ENCODE results near the gene CELSR1.

Gene CELSR1

DNA sequence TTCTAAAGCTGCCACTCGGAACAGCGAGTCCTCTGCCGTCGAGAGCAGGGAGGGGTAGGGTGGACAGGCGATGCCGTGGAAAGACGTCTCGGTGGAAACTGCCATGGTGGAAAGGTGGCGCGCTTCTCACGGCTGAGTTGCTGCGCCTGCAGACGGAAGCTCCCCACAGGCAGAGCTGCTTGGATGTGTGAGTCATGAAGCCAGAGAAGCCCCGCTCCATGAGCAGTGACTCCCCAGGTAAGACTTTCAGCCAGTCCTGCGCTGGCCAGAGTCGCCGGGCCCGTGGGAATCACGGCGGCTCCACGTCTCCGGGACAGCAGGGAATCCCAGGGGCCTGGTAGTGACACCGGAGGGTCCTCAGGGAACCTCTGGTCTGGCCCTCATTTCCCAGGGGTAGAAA, 205.9 kb downstream of the CELSR1 start:
- no peak for DNase-seq (ENCODE audit: low read depth)
- peaks cover 1% of the 10 kb centered on the region for H3K4me1 ChIP-seq (ENCODE audit: control insufficient read depth, insufficient read depth, low read length)
- no peaks in the 10 kb centered on the region for H3K27me3 ChIP-seq (replicated peaks; ENCODE audit: control insufficient read depth, insufficient read depth, low read length)
- no peaks in the 10 kb centered on the region for H3K9me3 ChIP-seq (ENCODE audit: control insufficient read depth, low read length)
- H3K9ac ChIP-seq (ENCODE audit: low read length): no peak overlapping the region
- H3K4me3 ChIP-seq (ENCODE audit: low read length): no peak overlapping the region
- no peaks in the 10 kb centered on the region for H3K36me3 ChIP-seq (ENCODE audit: control insufficient read depth, insufficient read depth, low read length, severe bottlenecking)

DNA sequence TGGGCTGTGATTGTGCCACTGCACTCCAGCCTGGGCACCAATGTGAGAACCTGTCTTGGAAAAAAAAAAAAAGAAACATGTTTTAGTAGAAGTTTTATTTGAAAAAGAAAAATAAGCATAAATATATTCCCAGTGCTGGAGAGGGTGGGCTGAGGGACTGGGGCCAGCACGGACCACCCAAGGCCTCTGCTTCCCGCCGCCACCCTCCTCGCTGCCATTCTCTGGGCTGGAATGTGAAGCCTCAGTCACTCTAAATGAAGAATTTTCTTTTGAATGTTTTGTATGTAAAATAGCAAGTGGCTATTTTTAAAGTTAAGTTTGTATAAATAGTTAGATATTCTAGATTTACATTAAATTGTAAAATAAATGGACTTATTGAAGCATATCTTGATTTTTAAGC, 207.0 kb downstream of the CELSR1 start:
- Histone ChIP-seq H3K36me3 (ENCODE audit: control insufficient read depth, insufficient read depth, low read length, severe bottlenecking) (no peaks in the 10 kb centered on the region), H3K9ac (ENCODE audit: low read length) (no peak overlapping the region), H3K4me1 (ENCODE audit: control insufficient read depth, insufficient read depth, low read length) (no peaks in the 10 kb centered on the region), H3K9me3 (ENCODE audit: control insufficient read depth, low read length) (no peaks in the 10 kb centered on the region), H3K27me3 (replicated peaks; ENCODE audit: control insufficient read depth, insufficient read depth, low read length) (no peaks in the 10 kb centered on the region), H3K4me3 (ENCODE audit: low read length) (no peak overlapping the region)
- DNase-seq (ENCODE audit: low read depth): no peak

- H3K27me3 ChIP-seq (replicated peaks; ENCODE audit: control insufficient read depth, insufficient read depth, low read length): no peaks in the 10 kb centered on the region
- H3K4me1 ChIP-seq (ENCODE audit: control insufficient read depth, insufficient read depth, low read length): no peaks in the 10 kb centered on the region
- H3K9ac ChIP-seq (ENCODE audit: low read length): no peak overlapping the region
- no peaks in the 10 kb centered on the region for H3K36me3 ChIP-seq (ENCODE audit: control insufficient read depth, insufficient read depth, low read length, severe bottlenecking)
- no peak overlapping the region for H3K4me3 ChIP-seq (ENCODE audit: low read length)
- no peak for DNase-seq (ENCODE audit: low read depth)
- no peaks in the 10 kb centered on the region for H3K9me3 ChIP-seq (ENCODE audit: control insufficient read depth, low read length)
These were observed 207.8 kb downstream of the CELSR1 start for GRCh38 chr22:46329616-46330015.

- Histone ChIP-seq H3K4me1 (ENCODE audit: control insufficient read depth, insufficient read depth, low read length) (no peaks in the 10 kb centered on the region), H3K9me3 (ENCODE audit: control insufficient read depth, low read length) (no peaks in the 10 kb centered on the region), H3K4me3 (ENCODE audit: low read length) (no peak overlapping the region), H3K36me3 (ENCODE audit: control insufficient read depth, insufficient read depth, low read length, severe bottlenecking) (no peaks in the 10 kb centered on the region), H3K27me3 (replicated peaks; ENCODE audit: control insufficient read depth, insufficient read depth, low read length) (no peaks in the 10 kb centered on the region), H3K9ac (ENCODE audit: low read length) (no peak overlapping the region)
- no peak for DNase-seq (ENCODE audit: low read depth)
These were observed 208.6 kb downstream of the CELSR1 start for GRCh38 chr22:46328797-46329196.

GRCh38 chr22:46327691-46328465, 209.5 kb downstream of the CELSR1 start:
- no peak for DNase-seq (ENCODE audit: low read depth)
- Histone ChIP-seq H3K9me3 (ENCODE audit: control insufficient read depth, low read length) (no peaks in the 10 kb centered on the region), H3K27me3 (replicated peaks; ENCODE audit: control insufficient read depth, insufficient read depth, low read length) (no peaks in the 10 kb centered on the region), H3K4me1 (ENCODE audit: control insufficient read depth, insufficient read depth, low read length) (no peaks in the 10 kb centered on the region), H3K9ac (ENCODE audit: low read length) (no peak overlapping the region), H3K4me3 (ENCODE audit: low read length) (no peak overlapping the region), H3K36me3 (ENCODE audit: control insufficient read depth, insufficient read depth, low read length, severe bottlenecking) (no peaks in the 10 kb centered on the region)

DNA sequence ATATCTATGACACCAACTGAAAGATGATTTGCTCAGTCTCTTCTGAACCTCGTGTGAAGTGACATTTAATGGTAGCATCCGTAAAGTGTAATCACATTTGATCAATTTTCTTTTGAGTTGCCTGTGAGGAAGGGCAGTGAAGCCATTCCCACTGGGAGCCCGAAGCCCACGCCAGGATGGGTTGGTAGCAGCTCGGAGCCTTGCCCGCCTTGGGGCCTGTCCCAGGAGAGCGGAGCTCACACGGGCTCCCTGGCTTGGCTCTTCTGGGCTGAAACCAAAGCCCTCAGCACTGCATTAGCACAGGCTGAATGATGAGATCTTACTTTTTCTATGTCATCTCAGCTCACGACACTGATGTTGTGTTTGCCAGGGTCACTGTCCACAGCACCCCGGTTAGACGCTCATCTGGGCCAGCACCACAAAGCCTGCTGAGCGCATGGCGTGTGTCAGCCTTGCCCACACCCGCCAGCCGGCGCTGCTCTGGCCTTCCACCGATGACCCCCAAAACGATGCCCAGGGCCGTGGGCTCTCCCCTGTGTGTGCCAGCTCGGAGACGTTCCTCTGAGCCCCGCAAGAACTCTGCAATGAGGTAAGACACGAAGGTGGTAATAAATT, 211.2 kb downstream of the CELSR1 start:
- no peaks in the 10 kb centered on the region for H3K4me1 ChIP-seq (ENCODE audit: control insufficient read depth, insufficient read depth, low read length)
- no peak overlapping the region for H3K9ac ChIP-seq (ENCODE audit: low read length)
- DNase-seq (ENCODE audit: low read depth): no peak
- H3K27me3 ChIP-seq (replicated peaks; ENCODE audit: control insufficient read depth, insufficient read depth, low read length): no peaks in the 10 kb centered on the region
- no peak overlapping the region for H3K4me3 ChIP-seq (ENCODE audit: low read length)
- H3K9me3 ChIP-seq (ENCODE audit: control insufficient read depth, low read length): no peaks in the 10 kb centered on the region
- H3K36me3 ChIP-seq (ENCODE audit: control insufficient read depth, insufficient read depth, low read length, severe bottlenecking): no peaks in the 10 kb centered on the region

GRCh38 chr22:46323162-46323561, 214.3 kb downstream of the CELSR1 start:
- H3K36me3 ChIP-seq (ENCODE audit: control insufficient read depth, insufficient read depth, low read length, severe bottlenecking): no peaks in the 10 kb centered on the region
- DNase-seq (ENCODE audit: low read depth): no peak
- no peaks in the 10 kb centered on the region for H3K4me1 ChIP-seq (ENCODE audit: control insufficient read depth, insufficient read depth, low read length)
- H3K27me3 ChIP-seq (replicated peaks; ENCODE audit: control insufficient read depth, insufficient read depth, low read length): no peaks in the 10 kb centered on the region
- H3K9me3 ChIP-seq (ENCODE audit: control insufficient read depth, low read length): no peaks in the 10 kb centered on the region
- H3K4me3 ChIP-seq (ENCODE audit: low read length): no peak overlapping the region
- H3K9ac ChIP-seq (ENCODE audit: low read length): no peak overlapping the region

DNA sequence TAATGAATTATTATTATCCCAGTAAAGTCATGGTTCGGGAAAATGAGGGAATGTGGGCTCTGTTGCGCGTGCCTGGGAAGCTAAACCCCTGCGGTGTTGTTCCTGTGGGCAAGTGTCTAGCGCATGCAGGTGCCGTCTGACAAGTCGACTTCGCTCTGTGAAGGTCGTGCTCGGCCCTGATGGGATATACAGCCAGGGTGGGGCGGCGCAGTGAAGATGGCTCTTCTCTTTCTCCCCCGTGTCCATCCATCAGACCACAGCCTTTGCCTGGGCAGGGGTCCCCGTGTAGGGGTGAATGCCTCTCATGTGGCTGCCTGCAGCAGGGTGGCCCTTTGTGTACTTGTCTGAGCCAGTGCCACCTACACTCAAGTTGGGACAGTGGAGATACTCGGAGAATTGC, 214.7 kb downstream of the CELSR1 start:
- Histone ChIP-seq H3K9ac (ENCODE audit: low read length) (no peak overlapping the region), H3K9me3 (ENCODE audit: control insufficient read depth, low read length) (no peaks in the 10 kb centered on the region), H3K27me3 (replicated peaks; ENCODE audit: control insufficient read depth, insufficient read depth, low read length) (no peaks in the 10 kb centered on the region), H3K4me1 (ENCODE audit: control insufficient read depth, insufficient read depth, low read length) (no peaks in the 10 kb centered on the region), H3K36me3 (ENCODE audit: control insufficient read depth, insufficient read depth, low read length, severe bottlenecking) (no peaks in the 10 kb centered on the region), H3K4me3 (ENCODE audit: low read length) (no peak overlapping the region)
- DNase-seq (ENCODE audit: low read depth): no peak

- no peaks in the 10 kb centered on the region for H3K36me3 ChIP-seq (ENCODE audit: control insufficient read depth, insufficient read depth, low read length, severe bottlenecking)
- no peak for DNase-seq (ENCODE audit: low read depth)
- no peaks in the 10 kb centered on the region for H3K27me3 ChIP-seq (replicated peaks; ENCODE audit: control insufficient read depth, insufficient read depth, low read length)
- no peak overlapping the region for H3K4me3 ChIP-seq (ENCODE audit: low read length)
- no peaks in the 10 kb centered on the region for H3K9me3 ChIP-seq (ENCODE audit: control insufficient read depth, low read length)
- H3K4me1 ChIP-seq (ENCODE audit: control insufficient read depth, insufficient read depth, low read length): no peaks in the 10 kb centered on the region
- H3K9ac ChIP-seq (ENCODE audit: low read length): no peak overlapping the region
These were observed 216.6 kb downstream of the CELSR1 start for GRCh38 chr22:46320716-46321386.

GRCh38 chr22:46320166-46320710, 217.2 kb downstream of the CELSR1 start:
- H3K9ac ChIP-seq (ENCODE audit: low read length): no peak overlapping the region
- no peaks in the 10 kb centered on the region for H3K4me1 ChIP-seq (ENCODE audit: control insufficient read depth, insufficient read depth, low read length)
- H3K4me3 ChIP-seq (ENCODE audit: low read length): no peak overlapping the region
- no peaks in the 10 kb centered on the region for H3K27me3 ChIP-seq (replicated peaks; ENCODE audit: control insufficient read depth, insufficient read depth, low read length)
- no peaks in the 10 kb centered on the region for H3K36me3 ChIP-seq (ENCODE audit: control insufficient read depth, insufficient read depth, low read length, severe bottlenecking)
- no peak for DNase-seq (ENCODE audit: low read depth)
- H3K9me3 ChIP-seq (ENCODE audit: control insufficient read depth, low read length): no peaks in the 10 kb centered on the region

GRCh38 chr22:46319319-46319718, 218.1 kb downstream of the CELSR1 start:
- DNase-seq (ENCODE audit: low read depth): no peak
- Histone ChIP-seq H3K4me3 (ENCODE audit: low read length) (no peak overlapping the region), H3K36me3 (ENCODE audit: control insufficient read depth, insufficient read depth, low read length, severe bottlenecking) (no peaks in the 10 kb centered on the region), H3K4me1 (ENCODE audit: control insufficient read depth, insufficient read depth, low read length) (no peaks in the 10 kb centered on the region), H3K9me3 (ENCODE audit: control insufficient read depth, low read length) (no peaks in the 10 kb centered on the region), H3K27me3 (replicated peaks; ENCODE audit: control insufficient read depth, insufficient read depth, low read length) (no peaks in the 10 kb centered on the region), H3K9ac (ENCODE audit: low read length) (no peak overlapping the region)
